ENCODE results near the gene NKAP.

- TF ChIP-seq CTCF (conservative IDR thresholded peaks at IDR 0.05 in 1 of 2, IDR thresholded peaks at IDR 0.05 in 1 of 2; ENCODE audit: low read depth in 1 of 2, low read length in 2 of 2) (no peak), EZH2 (IDR thresholded peaks at IDR 0.05; ENCODE audit: low read length, missing control alignments) (no peak)
Observed at GRCh38 chrX:119943185-119943988, at the start of gene NKAP.
